Measurements from ENCODE around the gene TANC1.

The TANC1 gene

DNA sequence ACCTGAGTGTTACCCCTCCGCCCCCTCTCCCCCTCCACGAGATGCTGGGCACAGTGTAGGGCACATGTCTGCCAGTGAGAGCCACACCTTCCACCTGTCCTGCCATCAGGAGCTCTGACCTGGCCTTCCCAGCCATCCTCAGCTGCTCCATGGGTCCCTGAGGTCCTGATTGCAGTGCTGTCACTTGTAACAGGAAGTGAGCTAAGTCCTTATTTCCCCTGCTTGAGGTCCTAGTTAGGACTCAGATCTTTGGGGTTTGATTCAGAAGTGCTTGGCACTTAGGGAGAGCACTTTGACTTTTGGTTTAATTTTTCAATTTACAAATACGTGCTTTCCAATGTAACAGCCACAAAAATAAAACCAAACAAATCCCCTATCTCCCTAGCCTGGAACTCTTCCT lies 192.5 kb downstream of the TANC1 start:
- no peak for DNase-seq (ENCODE audit: low spot score)

DNA sequence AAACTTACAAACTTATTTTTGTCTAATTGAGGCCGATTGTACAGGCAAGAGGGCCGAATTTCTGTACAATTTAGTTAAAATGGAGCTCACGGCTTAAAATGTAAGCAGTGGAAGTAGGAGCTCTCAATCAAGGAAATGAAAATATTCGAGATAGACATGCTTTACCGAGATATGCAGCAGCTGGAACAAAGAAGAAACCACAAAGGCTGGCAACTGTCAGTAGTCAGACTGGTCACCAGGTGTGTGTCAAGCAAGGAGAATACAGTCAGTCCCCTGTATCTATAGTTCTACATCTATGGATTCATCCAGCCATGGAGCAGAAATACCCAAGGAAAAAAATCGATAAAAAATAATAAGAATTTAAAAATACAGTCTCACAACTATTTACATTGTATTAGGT lies 195.5 kb downstream of the TANC1 start:
- no peak for DNase-seq (ENCODE audit: low spot score)

DNA sequence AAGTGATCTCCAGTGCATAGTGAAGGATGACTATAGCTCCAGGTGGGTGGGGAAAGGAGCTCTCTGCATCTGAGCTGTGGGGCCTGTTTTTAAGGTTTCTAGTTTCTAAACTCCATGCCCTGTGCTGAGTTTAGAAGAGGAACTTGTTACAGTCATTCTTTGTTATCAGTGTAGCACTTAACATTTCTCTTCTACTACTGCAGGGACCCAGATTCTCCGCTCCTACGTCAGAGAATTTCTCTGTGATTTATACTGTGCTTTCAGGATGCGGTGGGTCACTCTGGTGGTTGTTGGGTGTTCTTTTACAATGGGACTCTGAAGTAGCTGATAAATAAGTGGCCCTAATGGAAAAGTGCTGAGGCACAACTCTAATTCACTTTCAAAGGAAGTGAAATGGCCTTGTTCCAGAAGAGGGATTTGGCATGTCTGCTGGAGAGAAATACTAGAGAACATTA lies 196.0 kb downstream of the TANC1 start:
- no peak for DNase-seq (ENCODE audit: low spot score)

DNA sequence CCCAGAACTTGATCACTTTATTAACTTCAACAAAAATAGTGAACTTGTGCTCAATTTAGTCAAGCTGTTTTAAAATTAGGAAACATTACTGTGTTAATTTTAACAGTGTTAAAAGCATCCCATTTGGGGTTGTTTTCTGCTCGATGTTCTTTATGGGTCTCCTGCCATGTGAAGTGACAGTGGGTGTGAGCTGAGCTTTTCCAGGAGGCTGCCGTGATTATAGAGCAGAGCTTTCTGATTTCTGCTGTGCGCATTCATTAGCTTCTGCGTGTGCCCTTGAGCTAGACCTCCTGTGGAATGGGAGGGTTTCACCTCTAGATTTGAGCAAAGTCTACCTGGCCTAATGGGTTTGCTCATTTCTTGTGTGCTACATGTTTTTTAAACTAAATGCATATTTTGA lies 196.6 kb downstream of the TANC1 start:
- DNase-seq (ENCODE audit: low spot score) = no peak

DNA sequence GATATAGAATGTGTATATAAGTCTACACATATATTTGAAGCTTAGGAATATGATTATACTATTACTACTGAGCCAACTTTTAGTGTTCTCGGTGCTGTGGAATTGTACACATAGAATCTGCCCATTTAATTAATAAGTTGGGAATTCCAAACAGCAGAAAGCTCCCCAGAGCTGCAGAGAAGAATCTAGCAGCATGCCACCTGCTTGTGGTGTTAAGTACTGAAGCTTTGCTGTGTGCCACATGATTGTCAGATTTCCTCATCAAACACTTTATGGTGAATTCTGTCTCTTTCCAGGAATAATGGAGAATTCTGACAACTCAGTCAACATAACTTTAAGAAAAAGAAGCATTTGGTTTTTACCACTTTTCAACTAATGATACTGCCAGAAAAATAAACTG lies 200.3 kb downstream of the TANC1 start:
- no peak for DNase-seq (ENCODE audit: low spot score)

DNA sequence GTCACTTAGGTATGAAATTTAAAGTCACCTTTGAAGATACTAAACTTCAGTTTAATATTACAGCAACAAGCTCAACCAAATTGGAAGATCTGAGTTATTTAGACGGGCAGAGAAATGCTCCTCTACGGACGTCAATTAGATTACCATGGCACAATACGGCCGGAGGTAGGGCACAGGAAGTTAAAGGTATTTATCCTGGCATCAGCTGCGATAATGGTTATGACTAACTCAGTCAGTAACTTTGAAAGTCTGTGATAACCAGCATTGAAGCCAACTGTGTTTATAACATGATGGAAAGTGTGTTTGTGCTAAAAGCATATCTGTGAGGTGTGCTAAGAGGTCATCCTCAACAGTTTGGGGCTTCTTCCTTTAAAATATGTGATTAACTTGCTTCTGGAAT lies 200.7 kb downstream of the TANC1 start:
- no peak for DNase-seq (ENCODE audit: low spot score)

DNA sequence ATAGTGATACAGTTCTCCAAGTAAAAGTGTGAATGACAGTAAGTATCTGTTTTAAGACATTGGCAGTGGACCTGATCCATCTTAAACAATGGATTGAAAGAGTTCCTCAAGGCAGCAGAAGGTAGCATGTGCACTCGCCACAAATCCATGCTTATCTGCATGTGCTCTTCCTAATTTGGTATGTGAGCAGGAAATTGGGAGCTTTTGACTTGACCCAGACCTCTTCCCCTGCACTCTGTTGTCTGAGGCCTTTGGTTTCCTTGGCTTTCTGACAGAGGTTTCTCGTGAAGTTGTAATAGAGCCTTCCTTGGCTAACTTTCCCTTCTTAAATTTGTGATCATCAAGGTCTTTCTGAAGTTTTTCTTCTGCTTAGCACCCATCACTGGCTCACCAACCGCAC lies 204.0 kb downstream of the TANC1 start:
- DNase-seq (ENCODE audit: low spot score) = no peak

DNA sequence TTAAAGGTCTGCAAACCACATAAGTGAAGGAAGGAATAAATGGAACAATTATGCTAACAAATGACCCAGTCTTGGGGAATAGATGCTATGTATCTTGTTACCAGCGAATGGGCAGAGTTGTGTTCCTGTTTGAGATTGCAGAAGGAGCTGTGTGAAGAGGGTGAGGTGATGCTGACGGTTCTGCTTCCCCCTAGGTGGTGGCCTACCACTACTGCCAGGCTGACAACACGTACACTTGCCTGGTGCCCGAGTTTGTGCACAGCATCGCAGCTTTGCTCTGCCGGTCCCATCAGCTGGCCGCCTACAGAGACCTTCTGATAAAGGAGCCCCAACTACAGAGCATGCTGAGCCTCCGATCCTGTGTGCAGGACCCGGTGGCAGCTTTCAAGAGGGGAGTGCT lies 206.3 kb downstream of the TANC1 start:
- DNase-seq (ENCODE audit: low spot score) = no peak

DNA sequence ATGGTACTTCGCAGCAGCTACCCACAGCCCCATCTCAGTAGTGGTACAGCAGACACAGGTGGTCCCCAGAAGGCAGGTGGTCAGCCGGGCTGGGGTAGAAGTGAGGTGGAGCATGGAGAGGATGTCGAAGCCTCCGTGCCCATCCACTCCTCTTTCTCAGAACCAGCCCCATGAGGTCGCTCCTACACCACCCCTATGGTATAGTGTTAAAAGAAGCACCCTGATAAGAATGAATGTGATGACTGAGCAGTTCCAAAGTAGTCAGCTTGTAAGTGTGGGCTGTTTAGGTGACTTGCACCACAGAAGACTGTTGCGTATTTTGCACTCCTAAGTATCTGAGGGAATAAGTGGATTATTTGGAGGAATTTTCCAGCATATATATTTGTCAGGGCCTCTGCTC lies 206.7 kb downstream of the TANC1 start:
- no peak for DNase-seq (ENCODE audit: low spot score)

DNA sequence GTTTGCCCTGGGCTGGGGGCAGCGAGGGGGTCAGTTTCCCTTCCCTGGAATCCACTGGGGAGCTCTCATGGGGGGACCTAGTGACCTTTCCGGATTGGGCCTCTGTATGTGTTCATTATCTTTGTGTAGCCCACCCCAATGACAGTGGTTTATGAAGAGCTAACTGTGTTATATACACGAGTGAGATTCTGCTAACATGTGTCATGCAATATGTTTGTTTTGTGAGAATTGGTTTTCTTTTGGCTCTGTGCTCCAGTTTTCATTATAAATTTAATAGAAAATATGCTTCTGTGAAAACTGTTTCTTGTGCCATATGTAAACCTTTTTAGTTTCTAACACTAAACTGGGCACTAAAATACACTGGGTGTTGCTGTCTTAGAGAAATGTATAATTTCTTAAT lies 207.5 kb downstream of the TANC1 start:
- no peak for DNase-seq (ENCODE audit: low spot score)

DNA sequence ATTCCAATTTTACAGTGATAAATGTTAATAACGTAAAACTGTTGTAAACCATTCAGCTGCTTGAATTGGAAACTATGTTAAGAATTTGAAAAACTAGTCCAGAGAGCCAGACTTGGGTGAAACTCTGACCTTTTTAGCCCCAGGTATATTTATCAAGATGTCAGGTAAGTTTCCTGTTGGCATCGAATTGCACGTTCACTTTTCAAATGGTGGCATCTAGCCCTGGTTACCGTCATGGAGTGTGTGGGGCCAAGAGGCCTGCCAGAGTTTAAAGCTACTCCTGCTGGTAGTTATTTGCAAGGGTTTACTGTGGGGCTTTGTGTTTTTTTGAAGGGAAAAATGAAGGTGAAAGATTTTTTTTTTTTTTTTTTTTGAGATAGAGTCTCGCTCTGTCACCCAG lies 208.1 kb downstream of the TANC1 start:
- DNase-seq (ENCODE audit: low spot score) = no peak

DNA sequence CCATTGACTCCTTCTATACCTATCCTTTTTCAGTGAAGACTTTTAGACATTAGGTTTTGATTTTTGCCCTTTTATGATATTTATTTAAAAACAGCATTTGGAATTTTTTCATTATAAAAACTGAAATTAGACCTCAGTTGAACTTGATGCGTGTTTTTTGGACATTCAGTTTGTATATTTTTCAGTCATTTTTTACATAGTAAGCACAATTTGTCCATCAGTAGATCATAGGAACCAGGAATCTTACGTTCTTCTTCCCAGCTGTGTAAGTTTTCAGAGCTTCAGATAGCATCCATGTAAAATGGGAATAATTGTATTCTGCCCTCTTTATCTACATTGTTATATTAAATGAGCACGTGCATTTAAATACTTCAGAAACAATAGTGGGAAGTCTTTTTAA lies 208.9 kb downstream of the TANC1 start:
- DNase-seq (ENCODE audit: low spot score) = no peak

DNA sequence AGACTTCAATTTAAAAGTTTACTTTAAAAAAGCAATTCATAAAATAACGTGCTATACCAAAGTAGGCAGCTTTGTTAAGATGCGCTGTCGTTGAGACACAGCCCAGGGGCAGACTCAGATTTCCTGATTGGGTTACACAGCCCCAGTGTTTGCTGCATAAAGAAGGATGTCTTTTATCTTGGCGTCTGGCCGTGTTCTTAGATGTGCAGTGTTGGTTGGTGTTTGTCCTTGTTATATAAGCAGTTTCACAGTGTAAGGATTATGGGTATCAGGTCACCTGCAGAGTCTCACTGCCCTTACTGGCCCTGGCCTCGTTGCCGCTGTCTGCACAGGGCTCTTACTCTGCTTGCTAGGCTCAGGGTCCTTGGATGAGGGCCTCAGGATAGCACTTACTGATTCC lies 209.5 kb downstream of the TANC1 start:
- no peak for DNase-seq (ENCODE audit: low spot score)

DNA sequence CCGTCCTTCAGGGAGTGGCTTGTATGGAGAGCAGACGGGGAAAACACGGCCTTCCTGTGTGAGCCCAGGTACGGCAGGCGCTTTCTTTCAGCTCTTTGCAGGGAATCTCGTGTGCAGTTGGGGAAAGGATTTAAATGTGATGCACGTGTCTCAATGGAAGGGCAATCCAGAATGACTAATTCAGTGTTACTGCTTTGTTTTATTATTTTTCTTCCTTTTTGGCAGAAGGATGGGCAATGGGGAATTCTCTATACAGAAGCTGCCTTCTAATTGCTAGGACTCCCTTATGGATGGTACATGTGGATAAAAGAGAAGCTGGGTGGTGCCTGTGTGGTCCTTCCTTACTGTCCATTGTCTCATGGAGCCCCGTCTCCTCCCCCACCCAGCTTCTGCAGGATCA lies 210.7 kb downstream of the TANC1 start:
- DNase-seq (ENCODE audit: low spot score) = no peak

DNA sequence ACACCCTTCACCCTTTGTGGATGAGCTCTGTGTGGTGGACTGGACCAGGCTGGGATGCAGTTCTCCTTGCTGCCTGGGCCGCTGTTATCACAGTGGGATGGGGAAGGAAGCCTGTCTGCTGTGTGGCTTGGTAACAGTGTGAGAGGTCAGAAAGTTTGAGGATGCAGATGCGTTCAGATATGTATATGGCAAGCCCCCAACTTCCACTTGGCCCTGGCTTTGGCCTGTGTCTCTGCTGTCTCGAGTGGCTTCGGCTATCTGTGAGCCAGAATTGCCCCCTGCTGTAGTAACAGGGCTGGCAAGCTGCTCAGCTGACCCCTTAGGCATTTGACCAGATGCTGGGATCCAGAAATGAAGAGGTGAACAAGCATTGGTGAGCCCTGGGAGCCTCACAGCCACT lies 211.3 kb downstream of the TANC1 start:
- DNase-seq (ENCODE audit: low spot score) = no peak

DNA sequence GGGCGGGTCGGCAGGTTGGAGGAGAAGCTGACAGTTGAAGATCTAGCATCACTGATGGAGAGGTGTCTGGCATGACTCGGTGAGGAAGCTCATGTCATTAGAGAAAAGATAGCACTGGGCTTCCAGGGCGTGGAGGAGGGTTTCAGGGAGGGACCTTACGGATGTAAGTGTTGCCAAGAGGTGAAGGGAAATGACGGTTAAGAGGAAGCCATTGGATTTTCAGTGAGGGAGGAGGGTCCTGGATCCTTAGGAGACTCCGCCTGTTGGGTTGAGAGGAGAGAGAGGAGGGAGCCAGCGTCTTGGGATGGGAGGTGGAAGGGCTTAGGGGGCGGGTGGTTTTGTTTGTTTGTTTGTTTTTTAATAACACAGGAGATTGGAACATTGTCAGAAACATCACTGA lies 214.9 kb downstream of the TANC1 start:
- no peak for DNase-seq (ENCODE audit: low spot score)

DNA sequence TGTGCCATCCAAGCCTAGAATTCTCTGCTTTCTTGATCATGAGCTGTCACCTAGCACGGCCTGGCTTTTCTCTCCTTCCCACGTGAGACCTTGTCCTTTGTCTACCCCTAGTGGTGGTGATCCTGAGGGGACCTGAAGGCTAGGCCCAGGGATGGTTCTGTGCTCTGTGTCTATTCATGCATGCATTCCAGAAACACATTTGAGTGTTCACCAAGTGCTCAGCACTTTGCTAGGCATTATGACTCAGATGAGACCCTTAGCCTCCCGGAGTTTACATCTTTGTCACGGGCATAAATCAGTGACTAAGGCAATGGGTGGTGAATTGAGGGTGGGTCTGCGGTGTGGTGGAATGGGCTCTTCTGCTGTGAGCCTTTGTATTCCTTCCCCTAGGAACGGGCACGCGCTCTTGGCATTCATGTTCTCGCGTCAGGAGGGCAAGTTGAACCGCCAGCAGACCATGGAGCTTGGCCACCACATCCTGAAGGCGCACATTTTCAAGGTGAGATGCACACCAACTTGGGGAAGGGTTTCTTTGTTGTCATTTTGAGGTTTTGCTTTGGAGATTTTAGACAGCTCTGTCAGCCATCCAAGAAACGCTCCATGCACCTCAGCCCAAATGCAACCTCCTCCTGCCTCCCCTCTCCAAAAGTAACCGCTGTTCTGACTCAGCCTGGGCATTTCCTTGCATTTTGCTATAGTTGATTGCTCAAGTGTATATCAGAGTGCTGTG lies 217.1 kb downstream of the TANC1 start:
- peak; percentile 2 for DNase-seq (ENCODE audit: low spot score)

DNA sequence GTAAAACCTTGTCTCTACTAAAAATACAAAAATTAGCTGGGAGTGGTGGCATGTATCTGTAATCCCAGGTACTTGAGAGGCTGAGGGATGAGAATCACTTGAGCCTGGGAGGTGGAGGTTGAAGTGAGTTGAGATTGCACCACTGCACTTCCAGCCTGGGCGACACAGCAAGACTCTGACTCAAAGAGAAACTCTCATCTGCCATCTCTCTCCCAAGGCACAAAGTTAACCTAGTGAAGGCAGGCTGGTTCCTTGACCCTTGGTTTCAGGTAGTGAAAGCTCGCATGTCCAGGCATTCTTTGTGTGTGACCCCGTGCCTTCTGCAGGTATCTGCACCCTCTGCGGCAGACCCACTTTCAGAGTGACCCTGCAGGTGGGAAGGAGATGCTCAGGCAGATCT lies 218.0 kb downstream of the TANC1 start:
- DNase-seq (ENCODE audit: low spot score) = no peak

DNA sequence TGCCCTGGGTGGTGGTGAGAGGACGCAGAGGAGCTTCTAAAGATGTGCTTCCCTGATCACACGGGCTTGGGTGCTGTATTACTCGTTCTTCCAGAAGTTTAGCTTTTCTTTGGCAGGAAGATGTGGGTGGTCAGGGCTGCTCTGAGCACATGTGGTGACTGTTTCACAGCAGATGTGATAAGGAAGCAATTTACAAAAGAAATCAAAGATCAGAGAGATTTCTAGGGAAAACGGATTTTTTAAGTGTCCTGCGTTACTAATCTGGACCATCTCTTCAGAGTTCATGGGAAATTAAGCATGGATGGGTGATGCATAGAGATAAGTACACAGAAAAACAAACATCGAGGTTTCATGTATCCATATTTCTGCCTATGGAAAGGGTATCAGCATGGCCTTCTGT lies 218.7 kb downstream of the TANC1 start:
- no peak for DNase-seq (ENCODE audit: low spot score)

DNA sequence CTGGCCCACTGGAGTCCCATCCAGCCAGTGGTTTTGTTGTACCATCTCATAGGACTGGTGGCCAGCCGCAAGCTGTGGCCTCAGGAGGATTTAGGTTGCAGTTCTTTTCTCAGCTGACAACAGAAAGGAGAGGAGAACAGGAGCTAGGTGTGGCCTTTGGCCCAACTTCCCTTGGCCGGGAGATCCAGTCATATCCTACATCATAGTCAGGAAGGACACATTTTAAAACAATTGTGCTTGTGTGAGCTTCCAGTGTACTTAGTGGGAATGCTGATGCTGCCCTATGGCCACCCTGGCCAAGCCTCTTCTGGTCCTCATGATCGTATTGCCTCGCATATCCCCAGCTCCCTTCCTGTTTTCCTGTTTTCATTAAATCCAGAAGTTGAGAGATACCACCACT lies 220.0 kb downstream of the TANC1 start:
- DNase-seq (ENCODE audit: low spot score) = no peak

DNA sequence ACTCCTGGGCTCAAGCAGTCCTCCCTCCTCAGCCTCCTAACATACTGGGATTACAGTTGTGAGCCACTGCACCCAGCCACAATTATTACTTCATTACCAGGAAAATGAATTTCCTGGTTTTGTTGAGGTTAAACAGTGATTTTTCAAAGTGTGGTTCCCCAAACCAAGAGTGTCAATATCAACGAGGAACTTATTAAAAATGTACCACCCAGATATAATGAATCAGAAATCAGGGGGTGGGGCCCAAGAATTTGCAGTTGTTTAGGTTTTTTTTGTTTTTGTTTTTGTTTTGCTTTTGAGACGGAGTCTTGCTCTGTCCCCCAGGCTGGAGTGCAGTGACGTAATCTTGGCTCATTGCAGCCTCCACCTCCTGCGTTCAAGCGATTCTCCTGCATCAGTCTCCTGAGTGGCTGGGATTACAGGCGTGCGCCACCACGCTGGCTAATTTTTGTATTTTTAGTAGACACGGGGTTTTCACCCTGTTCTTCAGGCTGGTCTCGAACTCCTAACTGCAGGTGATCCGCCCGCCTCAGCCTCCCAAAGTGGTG lies 224.0 kb downstream of the TANC1 start:
- DNase-seq (ENCODE audit: low spot score) = no peak

DNA sequence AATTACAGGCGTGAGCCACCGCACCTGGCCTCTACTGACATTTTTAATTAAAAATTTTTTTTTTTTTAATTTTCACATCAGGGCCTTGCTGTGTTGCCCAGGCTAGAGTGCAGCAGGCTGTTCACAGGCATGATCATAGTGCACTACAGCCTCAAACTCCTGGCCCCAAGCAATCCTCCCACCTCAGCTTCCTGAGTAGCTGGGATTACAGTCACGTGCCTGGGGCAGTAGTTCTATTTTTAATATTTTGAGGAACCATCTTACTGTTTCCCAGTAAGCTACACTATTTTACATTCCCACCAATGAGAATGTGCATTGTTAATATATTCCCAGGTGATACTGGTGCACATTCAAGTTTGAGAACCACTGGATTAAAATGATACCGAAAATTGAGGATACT lies 225.4 kb downstream of the TANC1 start:
- DNase-seq (ENCODE audit: low spot score) = no peak

DNA sequence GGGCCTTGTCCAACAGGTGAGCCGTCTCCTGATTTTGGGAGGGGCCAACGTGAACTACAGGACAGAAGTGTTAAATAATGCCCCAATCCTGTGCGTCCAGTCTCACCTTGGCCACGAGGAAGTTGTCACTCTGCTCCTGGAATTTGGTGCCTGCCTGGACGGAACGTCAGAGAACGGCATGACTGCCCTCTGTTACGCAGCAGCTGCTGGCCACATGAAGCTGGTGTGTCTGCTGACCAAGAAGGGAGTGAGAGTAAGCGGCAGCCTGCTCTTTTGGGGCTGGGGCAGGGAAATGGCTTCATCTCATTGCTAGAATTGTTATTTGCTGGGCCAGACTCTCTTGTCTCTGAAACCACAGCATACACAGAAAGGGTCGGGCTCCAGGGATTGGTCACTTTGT lies 225.8 kb downstream of the TANC1 start:
- no peak for DNase-seq (ENCODE audit: low spot score)

DNA sequence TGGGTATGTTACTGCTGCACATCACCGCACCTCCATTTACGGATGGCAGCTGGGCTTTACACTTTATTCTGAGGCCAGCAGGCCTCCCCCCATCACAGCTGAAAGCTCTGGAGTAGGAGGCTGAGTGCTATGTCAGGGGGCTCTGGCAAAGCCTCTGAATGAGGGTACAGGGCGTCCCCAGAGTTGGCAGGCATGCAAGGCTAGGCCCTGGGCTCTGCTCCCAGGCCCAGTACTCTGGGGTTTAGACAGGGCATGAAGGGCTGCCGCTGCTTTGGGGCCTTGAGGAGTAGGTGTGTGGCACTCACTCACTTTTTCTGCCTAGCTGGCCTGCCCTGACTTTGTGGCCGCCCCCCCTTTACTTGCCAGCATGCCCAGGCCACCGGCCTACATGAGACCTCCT lies 227.3 kb downstream of the TANC1 start:
- DNase-seq (ENCODE audit: low spot score) = no peak
